Measurements from ENCODE around the gene MS4A15. TPM values are rescaled to one million over a fixed set of nuclear protein-coding genes. Genes with fewer than 3 reads are reported as not detected.
"Not testable (repeated sequence)": the region's sequence is repeated elsewhere in the genome, so short reads cannot be mapped to it uniquely, and the experiment has no call there.

Gene MS4A15
- total RNA-seq, 1 donor from 2014 or later: not detected

- Mint-ChIP-seq H3K27me3 (ENCODE audit: unreplicated experiment) (peaks cover 11% of the 10 kb centered on the region), H3K27ac (ENCODE audit: unreplicated experiment) (no peak overlapping the region), H3K4me3 (ENCODE audit: unreplicated experiment) (no peak overlapping the region), H3K36me3 (ENCODE audit: low read depth, unreplicated experiment) (peaks cover 6% of the 10 kb centered on the region), H3K4me1 (ENCODE audit: unreplicated experiment) (peaks cover 6% of the 10 kb centered on the region), H3K9me3 (ENCODE audit: unreplicated experiment) (peaks cover 4% of the 10 kb centered on the region)
- TF ChIP-seq, protein P1, sequence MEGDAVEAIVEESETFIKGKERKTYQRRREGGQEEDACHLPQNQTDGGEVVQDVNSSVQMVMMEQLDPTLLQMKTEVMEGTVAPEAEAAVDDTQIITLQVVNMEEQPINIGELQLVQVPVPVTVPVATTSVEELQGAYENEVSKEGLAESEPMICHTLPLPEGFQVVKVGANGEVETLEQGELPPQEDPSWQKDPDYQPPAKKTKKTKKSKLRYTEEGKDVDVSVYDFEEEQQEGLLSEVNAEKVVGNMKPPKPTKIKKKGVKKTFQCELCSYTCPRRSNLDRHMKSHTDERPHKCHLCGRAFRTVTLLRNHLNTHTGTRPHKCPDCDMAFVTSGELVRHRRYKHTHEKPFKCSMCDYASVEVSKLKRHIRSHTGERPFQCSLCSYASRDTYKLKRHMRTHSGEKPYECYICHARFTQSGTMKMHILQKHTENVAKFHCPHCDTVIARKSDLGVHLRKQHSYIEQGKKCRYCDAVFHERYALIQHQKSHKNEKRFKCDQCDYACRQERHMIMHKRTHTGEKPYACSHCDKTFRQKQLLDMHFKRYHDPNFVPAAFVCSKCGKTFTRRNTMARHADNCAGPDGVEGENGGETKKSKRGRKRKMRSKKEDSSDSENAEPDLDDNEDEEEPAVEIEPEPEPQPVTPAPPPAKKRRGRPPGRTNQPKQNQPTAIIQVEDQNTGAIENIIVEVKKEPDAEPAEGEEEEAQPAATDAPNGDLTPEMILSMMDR (IDR thresholded peaks at IDR 0.05; ENCODE audit: unreplicated experiment): no peak
- no peak for DNase-seq (ENCODE audit: low spot score)
These were observed 56.7 kb downstream of the MS4A15 start for GRCh38 chr11:60813324-60813723.

DNA sequence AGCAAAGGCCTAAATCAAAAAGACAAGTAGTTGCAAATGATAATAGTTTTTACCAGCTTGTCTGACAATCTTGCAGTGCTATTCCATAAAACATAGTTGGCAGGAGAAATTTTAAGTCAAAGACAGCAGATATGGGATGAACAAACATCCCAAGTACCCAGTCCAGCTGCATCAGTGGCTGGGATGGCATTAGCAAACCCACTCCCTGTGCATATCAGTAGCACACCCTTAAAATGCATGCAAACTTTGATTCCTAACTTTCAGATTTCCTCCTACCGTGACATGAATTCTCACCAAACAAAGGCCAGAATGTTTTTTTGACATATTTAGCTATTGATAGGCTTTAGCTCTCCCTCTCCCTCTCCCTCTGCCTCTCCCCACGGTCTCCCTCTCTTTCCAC, 57.4 kb downstream of the MS4A15 start:
- peaks cover 4% of the 10 kb centered on the region for H3K9me3 Mint-ChIP-seq (ENCODE audit: unreplicated experiment)
- no peak for DNase-seq (ENCODE audit: low spot score)
- H3K27me3 Mint-ChIP-seq (ENCODE audit: unreplicated experiment): peaks cover 11% of the 10 kb centered on the region
- no peak overlapping the region for H3K27ac Mint-ChIP-seq (ENCODE audit: unreplicated experiment)
- H3K4me3 Mint-ChIP-seq (ENCODE audit: unreplicated experiment): no peak overlapping the region
- TF ChIP-seq, protein P1 (IDR thresholded peaks at IDR 0.05; ENCODE audit: unreplicated experiment): no peak
- peaks cover 6% of the 10 kb centered on the region for H3K36me3 Mint-ChIP-seq (ENCODE audit: low read depth, unreplicated experiment)
- peaks cover 6% of the 10 kb centered on the region for H3K4me1 Mint-ChIP-seq (ENCODE audit: unreplicated experiment)

DNA sequence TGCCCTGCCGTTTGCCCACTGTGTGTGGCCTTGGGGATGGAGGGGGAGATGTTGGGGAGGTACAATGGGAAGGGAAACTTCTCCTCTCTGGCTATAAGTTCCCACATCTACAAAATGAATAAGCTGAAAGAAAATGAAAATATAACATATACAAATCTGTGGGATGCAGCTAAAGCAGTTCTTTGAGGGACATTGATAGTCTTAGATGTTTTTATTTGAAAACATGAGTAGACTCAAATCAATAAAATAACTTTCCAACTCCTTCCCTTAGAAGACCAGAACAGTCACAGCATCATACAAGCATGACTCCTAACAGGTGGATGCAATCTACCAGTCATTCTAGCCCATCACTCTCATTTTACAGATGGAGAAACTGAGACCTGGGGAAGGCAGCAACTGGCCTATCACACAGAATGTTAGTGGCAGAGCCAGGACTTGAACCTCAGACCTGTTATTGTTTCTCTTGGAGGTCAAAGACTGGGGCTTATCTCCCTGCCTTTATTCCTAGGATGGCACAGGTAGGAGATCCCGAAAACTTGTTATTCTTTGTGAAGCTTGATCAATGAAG, 60.0 kb downstream of the MS4A15 start:
- peaks cover 6% of the 10 kb centered on the region for H3K27me3 Mint-ChIP-seq (ENCODE audit: unreplicated experiment)

GRCh38 chr11:60818057-60818456, 61.4 kb downstream of the MS4A15 start:
- H3K4me1 Mint-ChIP-seq (ENCODE audit: unreplicated experiment): no peaks in the 10 kb centered on the region
- no peak overlapping the region for H3K4me3 Mint-ChIP-seq (ENCODE audit: unreplicated experiment)
- peaks cover 6% of the 10 kb centered on the region for H3K36me3 Mint-ChIP-seq (ENCODE audit: low read depth, unreplicated experiment)
- no peak for DNase-seq (ENCODE audit: low spot score)
- H3K27ac Mint-ChIP-seq (ENCODE audit: unreplicated experiment): no peak overlapping the region
- TF ChIP-seq, protein P1 (IDR thresholded peaks at IDR 0.05; ENCODE audit: unreplicated experiment): no peak
- H3K9me3 Mint-ChIP-seq (ENCODE audit: unreplicated experiment): peaks cover 4% of the 10 kb centered on the region
- peaks cover 5% of the 10 kb centered on the region for H3K27me3 Mint-ChIP-seq (ENCODE audit: unreplicated experiment)

More for the DNA sequence above, 60.0 kb downstream of the MS4A15 start:
- H3K9me3 Mint-ChIP-seq (ENCODE audit: unreplicated experiment): peaks cover 4% of the 10 kb centered on the region
- no peak overlapping the region for H3K4me3 Mint-ChIP-seq (ENCODE audit: unreplicated experiment)
- peaks cover 6% of the 10 kb centered on the region for H3K36me3 Mint-ChIP-seq (ENCODE audit: low read depth, unreplicated experiment)
- DNase-seq (ENCODE audit: low spot score): no peak
- H3K4me1 Mint-ChIP-seq (ENCODE audit: unreplicated experiment): no peaks in the 10 kb centered on the region
- H3K27ac Mint-ChIP-seq (ENCODE audit: unreplicated experiment): no peak overlapping the region
- TF ChIP-seq, protein P1 (IDR thresholded peaks at IDR 0.05; ENCODE audit: unreplicated experiment): no peak

DNA sequence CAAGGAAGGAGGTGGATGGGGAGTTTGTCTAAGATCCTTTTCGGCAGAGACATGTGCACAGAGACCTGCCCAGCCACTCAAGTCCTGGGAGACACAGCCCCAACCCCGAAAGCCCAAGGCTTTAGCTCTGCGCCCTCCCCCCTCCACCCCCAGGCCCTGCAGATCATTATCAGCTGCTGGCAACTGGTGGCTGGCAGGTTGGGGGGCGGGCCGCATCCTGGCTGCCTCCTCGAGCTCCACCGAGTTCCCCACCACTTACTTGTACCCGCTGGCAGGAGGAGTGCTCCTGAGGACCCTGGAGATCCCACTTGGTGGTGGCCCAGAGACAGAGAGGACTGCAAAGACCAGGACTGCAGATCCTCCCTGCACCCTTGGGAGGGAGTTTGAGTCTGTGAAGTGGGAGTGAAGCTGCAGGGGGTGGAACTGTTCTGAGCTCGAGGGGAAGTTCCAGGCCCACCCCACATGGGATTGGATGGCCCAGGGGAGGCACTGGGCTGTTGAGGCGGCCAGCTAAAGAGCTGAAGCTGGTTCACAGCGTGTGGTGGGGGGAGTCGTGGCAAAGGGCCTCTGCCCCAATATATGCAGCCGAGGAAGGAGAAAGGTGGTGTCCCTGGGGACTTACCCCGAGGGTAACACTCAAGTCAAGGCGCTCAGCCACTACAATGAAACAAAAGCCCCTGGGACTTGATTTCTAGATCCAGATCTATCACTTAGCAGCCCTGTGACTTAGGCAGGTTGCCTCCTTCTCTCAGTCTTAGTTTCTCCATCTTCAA, 65.3 kb downstream of the MS4A15 start:
- Mint-ChIP-seq H3K27ac (ENCODE audit: unreplicated experiment) (no peak overlapping the region), H3K4me3 (ENCODE audit: unreplicated experiment) (no peak overlapping the region), H3K36me3 (ENCODE audit: low read depth, unreplicated experiment) (no peaks in the 10 kb centered on the region), H3K9me3 (ENCODE audit: unreplicated experiment) (no peaks in the 10 kb centered on the region), H3K27me3 (ENCODE audit: unreplicated experiment) (peaks cover 3% of the 10 kb centered on the region), H3K4me1 (ENCODE audit: unreplicated experiment) (no peaks in the 10 kb centered on the region)
- no peak for DNase-seq (ENCODE audit: low spot score)
- TF ChIP-seq, protein P1 (IDR thresholded peaks at IDR 0.05; ENCODE audit: unreplicated experiment): no peak

GRCh38 chr11:60823745-60824306, 67.2 kb downstream of the MS4A15 start:
- not testable (repeated sequence) for DNase-seq (ENCODE audit: low spot score); H3K27me3 Mint-ChIP-seq (ENCODE audit: unreplicated experiment); H3K4me1 Mint-ChIP-seq (ENCODE audit: unreplicated experiment); H3K9me3 Mint-ChIP-seq (ENCODE audit: unreplicated experiment); H3K36me3 Mint-ChIP-seq (ENCODE audit: low read depth, unreplicated experiment); H3K27ac Mint-ChIP-seq (ENCODE audit: unreplicated experiment); H3K4me3 Mint-ChIP-seq (ENCODE audit: unreplicated experiment)
